OCI-LY1 (cell line): ENCODE results near the gene ANKRD30A.

Experiments used
- H2AFZ ChIP-seq: fragments of 200-600 bp; sonication (generic), shearing (Covaris generic); 2 replicates; pipeline ENCODE4 v1.6.0; 2014; ENCODE audit warnings: antibody characterized with exemption, mild to moderate bottlenecking, low read length
- H3F3A ChIP-seq: fragments of 200-600 bp; sonication (generic), shearing (Covaris generic); 2 replicates; pipeline ENCODE4 v1.6.0; 2014; ENCODE audit warnings: mild to moderate bottlenecking, antibody characterized with exemption, low read length, moderate library complexity; ENCODE audit not compliant: insufficient read depth
- H3K27ac ChIP-seq: fragments of 200-600 bp; sonication (generic); 2 replicates; pipeline ENCODE4 v1.5.1; 2014; ENCODE audit warnings: low read length, mixed run types, mild to moderate bottlenecking, low read depth; ENCODE audit not compliant: poor library complexity, severe bottlenecking
- H3K27me3 ChIP-seq: fragments of 200-600 bp; sonication (generic); 2 replicates; pipeline ENCODE4 v1.6.0; 2014; ENCODE audit warnings: antibody characterized with exemption, mild to moderate bottlenecking, low read length, moderate library complexity; ENCODE audit not compliant: insufficient read depth
- H3K36me3 ChIP-seq: fragments of 200-600 bp; sonication (generic); 2 replicates; pipeline ENCODE4 v1.6.1; 2014; ENCODE audit warnings: mild to moderate bottlenecking, antibody characterized with exemption, low read length, moderate library complexity, mixed read lengths; ENCODE audit not compliant: insufficient read depth
- H3K4me1 ChIP-seq: fragments of 200-600 bp; sonication (generic); 2 replicates; pipeline ENCODE4 v1.5.1; 2014; ENCODE audit warnings: mild to moderate bottlenecking, low read length, moderate library complexity; ENCODE audit not compliant: insufficient read depth, severe bottlenecking
- H3K4me2 ChIP-seq: fragments of 200-600 bp; sonication (generic), shearing (Covaris generic); 2 replicates; pipeline ENCODE4 v1.6.1; 2014; ENCODE audit warnings: low read length
- H3K4me3 ChIP-seq: fragments of 200-600 bp; sonication (generic); 2 replicates; pipeline ENCODE4 v1.5.1; 2014; ENCODE audit warnings: low read length, low read depth, mild to moderate bottlenecking, mixed read lengths; ENCODE audit not compliant: poor library complexity, severe bottlenecking
- H3K79me2 ChIP-seq: fragments of 200-600 bp; shearing (Covaris generic); 2 replicates; pipeline ENCODE4 v1.6.1; 2016; ENCODE audit warnings: mixed run types, low read length, mixed read lengths; ENCODE audit not compliant: insufficient read depth
- H3K9ac ChIP-seq: fragments of 200-600 bp; sonication (generic), shearing (Covaris generic); 2 replicates; pipeline ENCODE4 v1.6.1; 2014; ENCODE audit warnings: mild to moderate bottlenecking, low read length, mixed read lengths
- H3K9me2 ChIP-seq: fragments of 200-600 bp; sonication (generic), shearing (Covaris generic); 2 replicates; pipeline ENCODE4 v1.6.1; 2014; ENCODE audit warnings: low read depth, mild to moderate bottlenecking, low read length, mixed read lengths
- H3K9me3 ChIP-seq: fragments of 200-600 bp; shearing (Covaris generic); 2 replicates; pipeline ENCODE4 v1.6.1; 2014; ENCODE audit warnings: low read length, mixed read lengths
- H4K20me1 ChIP-seq: fragments of 200-600 bp; sonication (generic), shearing (Covaris generic); 2 replicates; pipeline ENCODE4 v1.6.0; 2016; ENCODE audit warnings: mild to moderate bottlenecking, low read length; ENCODE audit not compliant: insufficient read depth
- CTCF ChIP-seq: fragments of 200-600 bp; sonication (generic), shearing (Covaris generic); IDR thresholded peaks from 2 replicates; pipeline ENCODE4 v1.5.1; 2017; ENCODE audit warnings: mild to moderate bottlenecking, antibody characterized with exemption, low read length, moderate library complexity, mixed read lengths
- EZH2 ChIP-seq: fragments of 200-600 bp; sonication (generic), shearing (Covaris generic); IDR thresholded peaks from 2 replicates; pipeline ENCODE4 v1.8.0; 2017; ENCODE audit warnings: borderline replicate concordance, mixed run types, mild to moderate bottlenecking, antibody characterized with exemption, low read length, moderate library complexity, mixed read lengths

Gene ANKRD30A

GRCh38 chr10:37301271-37301670, 175.9 kb downstream of the ANKRD30A start:
- H3K79me2 ChIP-seq, result no peaks in the 10 kb centered on the region
- no peaks in the 10 kb centered on the region for H3K9me2 ChIP-seq
- no peaks in the 10 kb centered on the region for H3F3A ChIP-seq
- H2AFZ ChIP-seq, result no peak overlapping the region
- no peak overlapping the region for H3K27ac ChIP-seq
- H3K4me1 ChIP-seq, result no peaks in the 10 kb centered on the region
- no peak overlapping the region for H3K9ac ChIP-seq
- H3K9me3 ChIP-seq, result no peaks in the 10 kb centered on the region
- H3K27me3 ChIP-seq, result no peaks in the 10 kb centered on the region
- no peaks in the 10 kb centered on the region for H3K36me3 ChIP-seq
- TF ChIP-seq EZH2, result no peak
- TF ChIP-seq CTCF, result no peak
- no peak overlapping the region for H3K4me3 ChIP-seq
- H3K4me2 ChIP-seq, result no peak overlapping the region
- H4K20me1 ChIP-seq, result no peaks in the 10 kb centered on the region

GRCh38 chr10:37304036-37304435, 178.6 kb downstream of the ANKRD30A start:
- Histone ChIP-seq H2AFZ (no peak overlapping the region), H3K27me3 (no peaks in the 10 kb centered on the region), H3K9ac (no peak overlapping the region), H3F3A (no peaks in the 10 kb centered on the region), H3K27ac (no peak overlapping the region), H3K36me3 (no peaks in the 10 kb centered on the region), H3K79me2 (no peaks in the 10 kb centered on the region), H3K9me3 (no peaks in the 10 kb centered on the region), H3K4me2 (no peak overlapping the region), H3K9me2 (no peaks in the 10 kb centered on the region), H4K20me1 (no peaks in the 10 kb centered on the region), H3K4me3 (no peak overlapping the region), H3K4me1 (no peaks in the 10 kb centered on the region)
- TF ChIP-seq EZH2 (no peak), CTCF (no peak)

GRCh38 chr10:37314350-37314749, 189.0 kb downstream of the ANKRD30A start:
- Histone ChIP-seq H4K20me1 (no peaks in the 10 kb centered on the region), H3K9me2 (no peaks in the 10 kb centered on the region), H3K9me3 (no peaks in the 10 kb centered on the region), H3F3A (no peaks in the 10 kb centered on the region), H3K4me2 (no peak overlapping the region), H3K27me3 (no peaks in the 10 kb centered on the region), H3K9ac (no peak overlapping the region), H3K27ac (no peak overlapping the region), H3K4me1 (no peaks in the 10 kb centered on the region), H2AFZ (no peak overlapping the region), H3K79me2 (no peaks in the 10 kb centered on the region), H3K36me3 (no peaks in the 10 kb centered on the region), H3K4me3 (no peak overlapping the region)
- no peak for TF ChIP-seq CTCF
- no peak for TF ChIP-seq EZH2
